ENCODE results near the gene C19orf85. TPM values are rescaled to one million over a fixed set of nuclear protein-coding genes. Genes with fewer than 3 reads are reported as not detected.

The C19orf85 gene
- total and polyA plus RNA-seq, 4 donors = not detected

DNA sequence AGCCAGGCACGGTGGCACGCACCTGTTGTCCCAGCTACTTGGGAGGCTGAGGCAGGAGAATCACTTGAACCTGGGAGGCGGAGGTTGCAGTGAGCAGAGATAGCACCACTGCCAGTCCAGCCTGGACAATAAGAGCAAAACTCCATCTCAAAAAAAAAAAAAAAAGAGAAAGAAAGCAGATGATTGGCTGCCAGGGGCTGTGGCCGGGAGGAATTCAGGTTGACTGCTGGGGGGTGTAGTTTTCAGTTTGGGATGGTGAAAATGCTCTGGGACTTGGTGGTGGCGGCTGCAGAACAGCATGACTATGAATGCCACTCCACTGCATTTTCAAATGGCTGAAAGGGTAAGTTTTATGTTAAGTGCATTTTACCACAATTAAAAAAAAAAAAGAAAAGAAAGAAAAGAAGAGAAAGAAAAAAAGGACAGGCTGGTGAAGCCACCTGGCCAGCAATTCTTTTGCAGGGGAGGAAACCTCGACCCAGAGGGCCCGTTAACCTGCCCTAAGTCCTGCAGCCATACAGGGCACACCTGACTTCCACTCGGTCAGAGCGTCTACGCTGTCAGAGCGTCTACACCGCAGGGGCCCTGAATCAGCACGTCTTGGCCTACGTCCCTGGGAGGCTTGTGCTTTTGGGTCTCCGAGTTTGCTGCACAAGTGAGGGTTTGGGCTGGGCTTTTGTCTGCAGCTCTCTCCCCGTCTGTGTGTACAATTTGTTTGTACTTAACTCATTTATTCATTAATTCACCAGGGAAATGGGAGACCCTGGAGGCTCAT lies 6.7 kb downstream of the C19orf85 start:
- H3K4me3 ChIP-seq (ENCODE audit: low read depth in 1 of 3, low read length in 3 of 3) = no peak overlapping the region
- no peaks in the 10 kb centered on the region for H3K9me3 ChIP-seq (ENCODE audit: control insufficient read depth in 4 of 4, low read length in 3 of 4)
- WGBS = 89% methylated on average over 16 of the region's 16 CpGs
- DNase-seq (ENCODE audit: low spot score) = no peak
- H3K27ac ChIP-seq (ENCODE audit: low read depth in 1 of 2, low read length in 2 of 2) = no peak overlapping the region
- H3K9ac ChIP-seq (ENCODE audit: low read depth in 1 of 2, low read length in 2 of 2) = no peak overlapping the region
- no peak for TF ChIP-seq RXRA (IDR thresholded peaks at IDR 0.05)
- TF ChIP-seq TAF1 (conservative IDR thresholded peaks at IDR 0.05) = no peak
- TF ChIP-seq YY1 (IDR thresholded peaks at IDR 0.05) = no peak
- no peak for TF ChIP-seq JUND (IDR thresholded peaks at IDR 0.05)
- no peak for TF ChIP-seq RAD21 (IDR thresholded peaks at IDR 0.05)
- TF ChIP-seq FOXA2 (IDR thresholded peaks at IDR 0.05) = no peak
- no peak for TF ChIP-seq FOXA1 (IDR thresholded peaks at IDR 0.05)
- peaks cover 12 to 29% (median 24%) of the 10 kb centered on the region in 4 donors for H3K4me1 ChIP-seq (ENCODE audit: control insufficient read depth in 4 of 4, insufficient read depth in 4 of 4, low read length in 3 of 4)
- no peaks in the 10 kb centered on the region for H3K27me3 ChIP-seq (ENCODE audit: control insufficient read depth in 4 of 4, insufficient read depth in 4 of 4, low read length in 3 of 4)
- H3K36me3 ChIP-seq (ENCODE audit: control insufficient read depth in 4 of 4, insufficient read depth in 3 of 4, low read depth in 1 of 4, low read length in 3 of 4) = peaks cover 0 to 13% (median 4%) of the 10 kb centered on the region in 4 donors

DNA sequence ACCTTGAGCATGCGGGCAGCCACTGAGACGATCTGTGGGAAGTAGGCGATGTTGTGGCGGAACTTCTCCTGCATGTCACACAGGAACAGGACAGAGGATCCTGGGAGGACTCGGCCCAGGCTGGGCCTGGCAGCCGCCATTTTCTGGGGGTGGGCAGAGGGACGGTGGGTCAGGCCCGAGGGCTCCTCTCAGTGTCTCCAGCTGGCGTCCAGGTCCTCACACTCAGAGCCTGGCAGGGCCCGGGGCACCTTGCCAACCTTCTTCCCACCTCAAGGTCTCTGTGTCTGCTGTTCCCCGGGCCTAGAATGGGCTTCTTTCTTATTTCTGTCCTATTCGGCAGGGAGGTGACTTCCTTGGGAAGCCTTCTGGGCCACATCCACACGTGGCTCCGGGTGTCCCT lies 8.2 kb downstream of the C19orf85 start:
- H3K9me3 ChIP-seq (ENCODE audit: control insufficient read depth in 4 of 4, low read length in 3 of 4) = no peaks in the 10 kb centered on the region
- TF ChIP-seq HNF4G (IDR thresholded peaks at IDR 0.05) = no peak
- TF ChIP-seq JUND (IDR thresholded peaks at IDR 0.05) = no peak
- no peak for TF ChIP-seq TAF1 (conservative IDR thresholded peaks at IDR 0.05)
- TF ChIP-seq, protein P1, sequence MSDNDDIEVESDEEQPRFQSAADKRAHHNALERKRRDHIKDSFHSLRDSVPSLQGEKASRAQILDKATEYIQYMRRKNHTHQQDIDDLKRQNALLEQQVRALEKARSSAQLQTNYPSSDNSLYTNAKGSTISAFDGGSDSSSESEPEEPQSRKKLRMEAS (IDR thresholded peaks at IDR 0.05) = no peak
- TF ChIP-seq, protein P2, sequence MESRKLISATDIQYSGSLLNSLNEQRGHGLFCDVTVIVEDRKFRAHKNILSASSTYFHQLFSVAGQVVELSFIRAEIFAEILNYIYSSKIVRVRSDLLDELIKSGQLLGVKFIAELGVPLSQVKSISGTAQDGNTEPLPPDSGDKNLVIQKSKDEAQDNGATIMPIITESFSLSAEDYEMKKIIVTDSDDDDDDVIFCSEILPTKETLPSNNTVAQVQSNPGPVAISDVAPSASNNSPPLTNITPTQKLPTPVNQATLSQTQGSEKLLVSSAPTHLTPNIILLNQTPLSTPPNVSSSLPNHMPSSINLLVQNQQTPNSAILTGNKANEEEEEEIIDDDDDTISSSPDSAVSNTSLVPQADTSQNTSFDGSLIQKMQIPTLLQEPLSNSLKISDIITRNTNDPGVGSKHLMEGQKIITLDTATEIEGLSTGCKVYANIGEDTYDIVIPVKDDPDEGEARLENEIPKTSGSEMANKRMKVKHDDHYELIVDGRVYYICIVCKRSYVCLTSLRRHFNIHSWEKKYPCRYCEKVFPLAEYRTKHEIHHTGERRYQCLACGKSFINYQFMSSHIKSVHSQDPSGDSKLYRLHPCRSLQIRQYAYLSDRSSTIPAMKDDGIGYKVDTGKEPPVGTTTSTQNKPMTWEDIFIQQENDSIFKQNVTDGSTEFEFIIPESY (IDR thresholded peaks at IDR 0.05) = no peak
- TF ChIP-seq YY1 (IDR thresholded peaks at IDR 0.05) = no peak
- no peak for TF ChIP-seq FOXA1 (IDR thresholded peaks at IDR 0.05)
- no peak overlapping the region for H3K4me3 ChIP-seq (ENCODE audit: low read depth in 1 of 3, low read length in 3 of 3)
- H3K4me1 ChIP-seq (ENCODE audit: control insufficient read depth in 4 of 4, insufficient read depth in 4 of 4, low read length in 3 of 4) = peaks cover 12 to 21% (median 17%) of the 10 kb centered on the region in 4 donors
- H3K36me3 ChIP-seq (ENCODE audit: control insufficient read depth in 4 of 4, insufficient read depth in 3 of 4, low read depth in 1 of 4, low read length in 3 of 4) = peaks cover 0 to 13% (median 4%) of the 10 kb centered on the region in 4 donors
- no peak overlapping the region for H3K9ac ChIP-seq (ENCODE audit: low read depth in 1 of 2, low read length in 2 of 2)
- WGBS = 91% methylated on average over 14 of the region's 14 CpGs
- H3K27ac ChIP-seq (ENCODE audit: low read depth in 1 of 2, low read length in 2 of 2) = no peak overlapping the region
- no peak for DNase-seq (ENCODE audit: low spot score)
- no peaks in the 10 kb centered on the region for H3K27me3 ChIP-seq (ENCODE audit: control insufficient read depth in 4 of 4, insufficient read depth in 4 of 4, low read length in 3 of 4)

DNA sequence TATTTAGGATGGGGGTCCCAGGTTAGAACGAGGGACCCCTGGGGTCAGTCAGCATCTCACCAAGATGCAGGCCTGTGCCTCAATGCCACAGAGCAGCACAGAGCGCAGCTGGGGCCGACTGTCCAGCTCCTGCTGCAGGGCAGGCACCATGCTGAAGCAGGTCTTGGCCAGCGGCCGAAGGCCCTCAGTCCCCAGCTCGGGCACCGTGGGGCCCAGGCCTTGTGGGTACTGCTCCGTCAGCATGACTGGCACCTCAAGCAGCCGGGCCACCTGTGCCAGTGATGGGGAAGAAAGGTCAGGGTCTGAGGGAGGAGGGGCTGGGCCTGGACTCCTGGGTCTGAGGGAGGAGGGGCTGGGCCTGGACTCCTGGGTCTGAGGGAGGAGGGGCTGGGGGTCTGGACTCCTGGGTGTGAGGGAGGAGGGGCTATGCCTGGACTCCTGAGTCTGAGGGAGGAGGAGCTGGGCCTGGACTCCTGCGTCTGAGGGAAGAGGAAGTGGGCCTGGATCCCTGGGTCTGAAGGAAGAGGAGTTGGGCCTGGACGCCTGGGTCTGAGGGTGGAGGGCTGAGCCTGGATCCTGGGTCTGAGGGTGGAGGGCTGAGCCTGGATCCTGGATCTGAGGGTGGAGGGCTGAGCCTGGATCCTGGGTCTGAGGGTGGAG lies 8.8 kb downstream of the C19orf85 start:
- H3K36me3 ChIP-seq (ENCODE audit: control insufficient read depth in 4 of 4, insufficient read depth in 3 of 4, low read depth in 1 of 4, low read length in 3 of 4) = peaks cover 0 to 13% (median 4%) of the 10 kb centered on the region in 4 donors
- no peaks in the 10 kb centered on the region for H3K27me3 ChIP-seq (ENCODE audit: control insufficient read depth in 4 of 4, insufficient read depth in 4 of 4, low read length in 3 of 4)
- H3K4me1 ChIP-seq (ENCODE audit: control insufficient read depth in 4 of 4, insufficient read depth in 4 of 4, low read length in 3 of 4) = peaks cover 8 to 16% (median 15%) of the 10 kb centered on the region in 4 donors
- 92% methylated on average over 11 of the region's 11 CpGs for WGBS
- H3K9ac ChIP-seq (ENCODE audit: low read depth in 1 of 2, low read length in 2 of 2) = no peak overlapping the region
- no peaks in the 10 kb centered on the region for H3K9me3 ChIP-seq (ENCODE audit: control insufficient read depth in 4 of 4, low read length in 3 of 4)
- no peak for TF ChIP-seq RAD21 (IDR thresholded peaks at IDR 0.05)
- TF ChIP-seq JUND (IDR thresholded peaks at IDR 0.05) = no peak
- TF ChIP-seq HNF4G (IDR thresholded peaks at IDR 0.05) = no peak
- no peak for TF ChIP-seq GABPA (IDR thresholded peaks at IDR 0.05 in 1 of 2, conservative IDR thresholded peaks at IDR 0.05 in 1 of 2)
- no peak for TF ChIP-seq SP1 (IDR thresholded peaks at IDR 0.05)
- TF ChIP-seq, protein P3, sequence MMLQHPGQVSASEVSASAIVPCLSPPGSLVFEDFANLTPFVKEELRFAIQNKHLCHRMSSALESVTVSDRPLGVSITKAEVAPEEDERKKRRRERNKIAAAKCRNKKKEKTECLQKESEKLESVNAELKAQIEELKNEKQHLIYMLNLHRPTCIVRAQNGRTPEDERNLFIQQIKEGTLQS (IDR thresholded peaks at IDR 0.05) = no peak
- no peak for TF ChIP-seq EGR1 (IDR thresholded peaks at IDR 0.05; ENCODE audit: low read depth in 2 of 2)
- TF ChIP-seq, protein P4, sequence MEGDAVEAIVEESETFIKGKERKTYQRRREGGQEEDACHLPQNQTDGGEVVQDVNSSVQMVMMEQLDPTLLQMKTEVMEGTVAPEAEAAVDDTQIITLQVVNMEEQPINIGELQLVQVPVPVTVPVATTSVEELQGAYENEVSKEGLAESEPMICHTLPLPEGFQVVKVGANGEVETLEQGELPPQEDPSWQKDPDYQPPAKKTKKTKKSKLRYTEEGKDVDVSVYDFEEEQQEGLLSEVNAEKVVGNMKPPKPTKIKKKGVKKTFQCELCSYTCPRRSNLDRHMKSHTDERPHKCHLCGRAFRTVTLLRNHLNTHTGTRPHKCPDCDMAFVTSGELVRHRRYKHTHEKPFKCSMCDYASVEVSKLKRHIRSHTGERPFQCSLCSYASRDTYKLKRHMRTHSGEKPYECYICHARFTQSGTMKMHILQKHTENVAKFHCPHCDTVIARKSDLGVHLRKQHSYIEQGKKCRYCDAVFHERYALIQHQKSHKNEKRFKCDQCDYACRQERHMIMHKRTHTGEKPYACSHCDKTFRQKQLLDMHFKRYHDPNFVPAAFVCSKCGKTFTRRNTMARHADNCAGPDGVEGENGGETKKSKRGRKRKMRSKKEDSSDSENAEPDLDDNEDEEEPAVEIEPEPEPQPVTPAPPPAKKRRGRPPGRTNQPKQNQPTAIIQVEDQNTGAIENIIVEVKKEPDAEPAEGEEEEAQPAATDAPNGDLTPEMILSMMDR (IDR thresholded peaks at IDR 0.05; ENCODE audit: low read depth, low read length, missing input control) = no peak
- TF ChIP-seq TAF1 (conservative IDR thresholded peaks at IDR 0.05) = no peak
- no peak for TF ChIP-seq RXRA (IDR thresholded peaks at IDR 0.05)
- TF ChIP-seq NR2F2 (IDR thresholded peaks at IDR 0.05) = no peak
- TF ChIP-seq, protein P2 (IDR thresholded peaks at IDR 0.05) = no peak
- TF ChIP-seq FOXA1 (IDR thresholded peaks at IDR 0.05) = no peak
- H3K4me3 ChIP-seq (ENCODE audit: low read depth in 1 of 3, low read length in 3 of 3) = no peak overlapping the region
- no peak overlapping the region for H3K27ac ChIP-seq (ENCODE audit: low read depth in 1 of 2, low read length in 2 of 2)
- no peak for DNase-seq (ENCODE audit: low spot score)

Measured in liver (tissue), 9 donors.